HG03108 (cell line): ENCODE data around the gene CYP39A1.

Experiments
- ATAC-seq: cut with Tn5 transposase; IDR thresholded peaks from one replicate; pipeline ENCODE4 v1.9.1; 2021; ENCODE audit warnings: moderate library complexity; ENCODE audit not compliant: unreplicated experiment

The CYP39A1 gene, protein sequence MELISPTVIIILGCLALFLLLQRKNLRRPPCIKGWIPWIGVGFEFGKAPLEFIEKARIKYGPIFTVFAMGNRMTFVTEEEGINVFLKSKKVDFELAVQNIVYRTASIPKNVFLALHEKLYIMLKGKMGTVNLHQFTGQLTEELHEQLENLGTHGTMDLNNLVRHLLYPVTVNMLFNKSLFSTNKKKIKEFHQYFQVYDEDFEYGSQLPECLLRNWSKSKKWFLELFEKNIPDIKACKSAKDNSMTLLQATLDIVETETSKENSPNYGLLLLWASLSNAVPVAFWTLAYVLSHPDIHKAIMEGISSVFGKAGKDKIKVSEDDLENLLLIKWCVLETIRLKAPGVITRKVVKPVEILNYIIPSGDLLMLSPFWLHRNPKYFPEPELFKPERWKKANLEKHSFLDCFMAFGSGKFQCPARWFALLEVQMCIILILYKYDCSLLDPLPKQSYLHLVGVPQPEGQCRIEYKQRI

DNA sequence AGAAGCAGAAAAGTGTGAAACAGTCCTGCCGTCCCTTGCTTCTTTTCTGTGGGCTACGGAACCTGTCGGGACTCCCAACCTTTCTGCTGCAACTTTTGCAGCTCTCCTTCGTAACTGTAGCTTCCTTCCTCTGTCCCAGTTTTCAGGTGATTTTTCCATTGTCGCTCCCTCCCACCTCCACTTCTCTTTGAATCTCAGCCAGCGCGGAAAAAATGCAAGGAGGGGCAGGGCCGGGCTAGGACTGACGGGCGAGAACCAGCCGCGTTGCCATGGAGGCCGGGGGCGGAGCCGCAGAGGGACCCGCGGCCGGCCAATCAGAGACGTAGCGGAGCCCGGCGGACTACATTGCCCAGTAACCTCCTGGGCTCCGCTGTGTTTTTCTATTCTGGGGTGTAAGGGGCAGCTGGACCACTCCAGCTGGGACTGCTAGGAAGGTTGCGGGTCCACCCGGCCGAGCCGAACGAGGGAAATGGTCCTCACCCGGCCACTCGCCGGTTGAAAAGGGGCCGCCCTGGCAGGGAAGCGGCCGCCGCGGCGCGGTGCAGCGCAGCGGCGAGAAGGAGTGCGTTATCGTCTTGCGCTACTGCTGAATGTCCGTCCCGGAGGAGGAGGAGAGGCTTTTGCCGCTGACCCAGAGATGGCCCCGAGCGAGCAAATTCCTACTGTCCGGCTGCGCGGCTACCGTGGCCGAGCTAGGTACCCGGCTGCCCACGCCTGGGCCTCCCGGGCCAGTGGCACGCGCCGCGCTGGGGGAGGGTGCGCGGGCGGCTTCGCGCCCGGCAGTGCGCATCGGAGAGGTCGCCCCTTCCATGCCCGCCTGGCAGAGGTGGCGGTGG is at the start of gene CYP39A1, which contains the start of gene SLC25A27:
TSS of gene CYP39A1 (minus strand) at position 216 of the 836 bp plus-strand sequence. CDS start 236 bp downstream, outside the sequence.
TSS of gene SLC25A27 (plus strand) at position 373 of the 836 bp plus-strand sequence. CDS start at position 591, 218 bp downstream.
- peak; percentile 100 for ATAC-seq

DNA sequence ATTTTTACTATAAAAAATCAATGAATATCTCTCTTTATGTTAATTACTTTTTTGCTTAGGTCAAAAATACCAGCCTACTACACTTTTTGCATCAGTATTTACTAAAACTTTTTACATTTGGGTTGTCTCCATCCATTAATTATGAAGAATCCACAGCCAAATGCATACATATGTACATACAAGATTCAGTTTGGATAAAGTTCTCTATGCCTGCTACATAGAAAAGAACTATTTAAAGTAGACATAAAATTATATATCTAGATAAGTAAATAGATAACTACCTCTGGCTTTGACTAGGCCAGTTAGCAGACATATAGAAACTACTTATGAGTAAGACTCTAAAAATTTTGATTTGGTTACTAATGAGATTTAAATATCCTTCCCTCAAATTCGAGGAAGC is 47.4 kb upstream of the CYP39A1 start:
- no peak for ATAC-seq

DNA sequence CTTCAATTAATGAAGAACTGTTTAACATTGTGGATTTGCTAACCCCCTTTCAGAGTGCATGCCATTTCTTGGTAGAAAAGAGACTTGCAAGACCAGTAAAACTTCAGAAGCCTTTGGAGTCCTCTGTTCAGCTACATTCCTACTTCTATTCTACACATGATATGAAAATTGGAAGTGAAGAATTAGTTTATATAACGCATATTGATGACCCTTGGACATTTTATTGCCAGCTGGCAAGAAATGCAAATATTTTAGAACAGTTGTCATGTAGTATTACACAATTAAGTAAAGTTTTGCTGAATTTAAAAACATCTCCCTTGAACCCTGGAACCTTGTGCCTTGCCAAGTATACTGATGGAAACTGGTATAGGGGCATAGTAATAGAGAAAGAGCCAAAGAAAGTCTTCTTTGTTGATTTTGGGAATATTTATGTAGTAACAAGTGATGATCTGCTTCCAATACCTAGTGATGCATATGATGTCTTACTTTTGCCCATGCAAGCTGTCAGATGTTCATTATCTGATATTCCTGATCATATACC is 38.4 kb upstream of the CYP39A1 start:
- ATAC-seq: no peak

DNA sequence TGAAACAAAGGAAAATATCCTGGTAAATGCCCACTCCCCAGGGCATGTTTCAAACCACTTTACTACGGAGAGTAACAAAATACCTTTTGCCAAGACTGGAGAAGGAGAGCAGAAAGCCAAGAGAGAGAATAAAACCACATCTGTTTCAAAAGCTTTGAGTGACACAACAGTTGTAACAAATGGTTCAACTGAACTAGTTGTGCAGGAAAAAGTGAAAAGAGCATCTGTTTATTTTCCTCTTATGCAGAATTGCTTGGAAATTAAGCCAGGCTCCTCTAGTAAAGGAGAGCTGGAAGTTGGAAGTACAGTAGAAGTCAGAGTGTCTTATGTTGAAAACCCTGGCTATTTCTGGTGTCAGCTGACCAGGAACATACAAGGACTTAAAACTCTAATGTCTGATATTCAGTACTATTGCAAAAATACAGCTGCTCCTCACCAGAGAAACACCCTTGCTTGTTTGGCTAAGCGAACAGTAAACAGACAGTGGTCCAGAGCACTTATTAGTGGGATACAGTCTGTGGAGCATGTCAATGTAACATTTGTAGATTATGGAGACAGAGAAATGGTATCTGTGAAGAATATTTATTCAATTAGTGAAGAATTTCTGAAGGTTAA is 37.6 kb upstream of the CYP39A1 start:
- no peak for ATAC-seq

DNA sequence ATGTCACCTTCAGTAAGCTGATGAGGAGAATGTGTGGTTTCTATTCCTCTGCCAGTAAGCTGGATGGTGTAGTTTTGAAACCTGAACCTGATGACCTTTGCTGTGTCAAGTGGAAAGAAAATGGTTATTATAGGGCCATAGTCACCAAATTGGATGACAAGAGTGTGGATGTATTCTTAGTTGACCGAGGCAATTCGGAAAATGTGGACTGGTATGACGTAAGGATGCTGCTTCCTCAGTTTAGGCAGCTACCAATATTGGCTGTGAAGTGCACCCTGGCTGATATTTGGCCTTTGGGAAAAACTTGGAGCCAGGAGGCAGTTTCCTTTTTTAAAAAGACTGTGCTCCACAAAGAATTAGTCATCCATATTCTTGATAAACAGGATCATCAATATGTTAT is 37.0 kb upstream of the CYP39A1 start:
- no peak for ATAC-seq

DNA sequence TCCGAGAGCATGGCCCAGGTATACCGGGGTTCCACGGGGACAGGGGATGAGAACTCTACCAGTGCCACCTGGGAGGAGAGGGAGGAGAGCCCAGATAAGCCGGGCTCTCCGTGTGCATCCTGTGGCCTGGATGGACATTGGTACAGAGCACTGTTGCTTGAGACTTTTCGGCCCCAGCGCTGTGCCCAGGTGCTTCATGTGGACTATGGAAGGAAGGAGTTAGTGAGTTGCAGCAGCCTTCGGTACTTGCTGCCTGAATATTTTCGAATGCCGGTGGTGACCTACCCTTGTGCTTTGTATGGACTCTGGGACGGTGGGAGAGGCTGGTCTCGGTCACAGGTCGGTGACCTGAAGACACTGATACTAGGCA is 36.3 kb upstream of the CYP39A1 start:
- no peak for ATAC-seq

DNA sequence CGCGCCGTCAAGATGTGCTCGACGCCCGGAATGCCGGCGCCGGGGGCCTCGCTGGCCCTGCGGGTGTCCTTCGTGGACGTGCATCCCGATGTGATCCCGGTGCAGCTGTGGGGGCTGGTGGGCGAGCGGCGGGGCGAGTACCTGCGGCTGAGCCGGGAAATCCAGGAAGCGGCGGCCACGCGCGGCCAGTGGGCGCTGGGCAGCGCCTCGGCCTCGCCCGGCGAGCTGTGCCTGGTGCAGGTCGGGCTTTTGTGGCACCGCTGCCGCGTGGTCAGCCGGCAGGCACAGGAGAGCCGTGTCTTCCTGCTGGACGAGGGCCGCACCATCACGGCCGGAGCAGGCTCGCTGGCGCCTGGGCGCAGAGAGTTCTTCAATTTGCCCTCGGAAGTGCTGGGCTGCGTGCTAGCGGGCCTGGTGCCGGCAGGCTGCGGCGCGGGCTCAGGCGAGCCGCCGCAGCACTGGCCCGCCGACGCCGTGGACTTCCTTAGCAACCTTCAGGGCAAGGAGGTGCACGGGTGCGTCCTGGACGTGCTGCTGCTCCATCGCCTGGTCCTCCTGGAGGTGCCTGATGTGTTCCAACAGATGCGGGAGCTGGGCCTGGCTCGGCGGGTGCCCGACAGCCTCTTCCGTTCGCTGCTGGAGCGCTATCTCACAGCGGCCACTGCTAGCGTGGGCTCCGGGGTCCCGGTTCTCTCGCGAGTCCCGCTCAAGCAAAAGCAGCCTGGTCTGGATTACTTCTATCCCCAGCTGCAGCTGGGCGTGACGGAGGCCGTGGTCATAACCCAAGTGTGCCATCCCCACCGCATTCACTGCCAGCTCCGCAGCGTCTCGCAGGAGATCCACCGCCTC is 35.7 kb upstream of the CYP39A1 start:
- no peak for ATAC-seq

DNA sequence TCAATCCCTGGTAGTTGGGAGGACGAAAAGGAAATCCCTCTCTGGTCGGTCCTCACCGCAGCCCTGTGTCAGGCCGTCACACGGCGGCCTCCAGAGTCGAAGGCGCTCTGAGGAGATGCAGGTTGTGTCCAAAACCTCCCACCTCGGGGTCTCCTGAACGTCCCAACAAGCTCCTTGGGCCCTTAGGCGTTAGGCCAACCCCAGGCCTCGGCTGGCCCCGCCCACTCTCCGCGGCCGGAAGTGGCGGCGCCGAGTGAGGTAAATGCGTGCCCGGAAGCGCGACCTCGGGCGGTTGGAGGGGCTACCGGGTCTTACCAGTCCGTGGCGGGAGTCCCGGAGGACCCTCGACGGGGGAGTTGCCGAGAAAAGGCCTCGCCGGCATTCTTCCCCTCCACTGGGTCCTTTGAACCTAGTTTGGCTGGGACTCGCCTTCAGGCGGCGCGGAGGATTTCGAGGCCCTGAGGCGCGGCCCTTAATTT is 35.0 kb upstream of the CYP39A1 start, which contains the start of gene TDRD6:
TSS of gene TDRD6 (plus strand) at position 267 of the 479 bp plus-strand sequence. CDS start 244 bp downstream, outside the sequence.
- no peak for ATAC-seq

DNA sequence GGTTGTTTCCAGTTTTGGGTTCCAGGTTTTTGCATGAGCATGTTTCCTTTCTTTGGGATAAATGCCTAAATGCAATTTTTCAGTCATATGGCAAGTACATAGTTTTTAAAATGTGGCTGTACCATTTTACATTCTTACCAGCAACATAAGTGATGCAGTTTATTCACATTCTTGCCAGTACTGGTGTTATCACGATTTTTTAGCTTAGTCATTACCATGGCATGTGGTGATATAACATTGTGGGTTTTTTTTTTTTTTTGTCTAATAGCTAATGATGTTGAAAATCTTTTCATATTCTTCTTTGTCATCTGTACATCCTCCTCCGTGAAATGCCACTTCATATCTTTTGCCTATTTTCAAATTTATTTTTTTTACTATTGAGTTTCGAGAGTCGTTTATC is 32.2 kb upstream of the CYP39A1 start:
- no peak for ATAC-seq

DNA sequence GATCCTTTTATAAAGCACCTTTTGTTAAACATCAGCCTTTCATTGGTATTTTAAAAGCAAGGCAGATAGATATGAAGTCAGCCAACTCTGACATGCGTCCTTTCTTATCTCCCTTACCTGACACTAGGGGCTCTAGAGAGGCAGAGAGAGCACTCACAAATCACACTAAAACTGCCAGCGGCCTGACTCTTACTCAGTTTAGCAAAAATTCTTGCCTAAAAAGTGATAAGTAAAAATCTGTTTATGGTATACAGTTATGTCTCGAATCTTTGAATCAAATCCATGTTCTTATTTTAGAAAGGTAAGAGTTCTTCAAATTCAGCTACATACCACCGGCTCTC is 24.7 kb upstream of the CYP39A1 start:
- ATAC-seq: no peak

DNA sequence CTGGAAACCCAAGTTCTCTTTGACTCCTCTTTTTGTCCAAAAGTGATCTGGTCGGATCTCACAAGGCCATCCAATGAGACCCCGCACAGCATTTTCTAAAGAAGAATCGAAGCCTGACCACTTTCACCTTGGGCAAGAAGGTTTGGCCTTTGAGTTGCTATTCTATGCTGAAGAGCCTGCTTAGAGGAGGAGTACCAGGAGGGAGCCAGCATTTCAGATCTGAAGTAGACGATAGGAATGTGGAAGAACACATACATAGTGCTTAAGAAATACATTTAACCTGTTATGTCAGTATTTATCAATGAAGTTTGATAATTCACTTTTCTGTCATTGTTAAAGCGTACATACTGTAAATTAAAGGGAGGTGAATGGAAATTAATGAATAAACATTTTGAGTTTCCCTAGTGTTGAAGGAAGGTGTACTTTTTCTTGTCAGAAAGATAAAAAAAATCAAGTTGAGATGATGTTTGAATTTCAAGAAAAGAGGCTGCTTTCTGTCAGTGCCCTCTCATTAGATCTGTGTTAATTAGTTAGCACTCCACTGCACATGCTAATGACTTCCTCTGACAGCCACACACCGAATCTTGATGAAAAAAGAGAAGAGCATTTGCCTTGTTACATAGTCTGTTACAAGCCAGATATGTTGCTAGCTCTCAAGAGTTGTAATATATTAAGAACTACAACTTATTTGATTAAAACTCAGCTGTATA is 24.1 kb upstream of the CYP39A1 start:
- ATAC-seq: no peak

DNA sequence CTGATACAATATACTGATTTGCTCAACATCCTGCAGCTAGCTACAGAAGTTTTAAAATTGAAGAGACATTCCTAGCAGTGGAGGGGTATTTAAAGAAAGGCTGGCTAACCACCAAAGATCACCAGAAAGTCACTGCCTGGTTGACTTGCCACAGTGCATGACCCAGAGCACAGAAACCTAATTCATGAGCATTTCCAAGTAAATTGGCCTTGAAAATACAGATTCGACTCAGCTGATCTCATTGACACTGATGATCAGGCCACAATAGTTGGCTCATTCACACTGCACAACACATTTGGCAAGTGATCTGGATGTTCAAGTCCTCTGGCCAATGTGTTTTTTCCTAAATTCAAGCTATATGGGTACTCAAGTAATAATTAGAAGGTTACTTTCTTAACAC is 21.8 kb upstream of the CYP39A1 start:
- ATAC-seq: no peak

DNA sequence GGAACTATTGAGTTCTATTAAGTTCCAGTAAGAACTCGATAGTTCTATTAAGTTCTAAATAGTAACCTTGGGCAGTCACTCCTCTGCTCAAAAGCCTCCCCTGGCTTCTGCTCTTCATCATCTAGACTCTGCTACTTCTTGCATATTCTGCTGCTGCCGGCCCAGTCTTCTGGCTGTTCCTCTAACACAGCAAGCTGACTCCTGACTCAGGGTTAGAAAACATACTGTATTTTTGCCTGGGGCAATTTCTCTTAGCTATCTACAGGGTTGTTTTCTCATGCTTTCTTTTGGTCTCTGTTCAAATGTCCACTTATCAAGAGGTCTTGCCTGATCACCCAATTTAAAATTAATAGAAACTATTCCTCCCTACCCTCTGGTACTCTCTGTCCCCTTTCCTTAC is 14.8 kb upstream of the CYP39A1 start:
- ATAC-seq: no peak

DNA sequence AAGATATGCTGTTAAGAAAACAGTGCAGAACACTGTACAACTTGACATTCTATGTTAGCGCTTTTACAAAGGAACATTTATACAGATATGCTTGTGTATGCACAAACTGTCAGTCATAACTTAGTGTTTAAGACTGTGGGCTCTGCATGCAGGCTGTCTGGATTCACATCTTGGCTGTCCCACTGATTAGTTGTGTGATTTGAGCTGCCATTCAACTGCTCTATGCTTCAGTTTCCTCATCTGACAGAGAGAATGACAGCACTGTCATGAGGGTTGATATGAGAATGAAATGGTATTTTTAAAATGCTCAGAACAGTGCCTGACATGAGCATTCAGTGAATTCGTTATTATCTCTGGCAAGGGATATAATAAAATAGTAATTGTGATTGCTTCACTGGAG is 8.9 kb upstream of the CYP39A1 start:
- no peak for ATAC-seq

DNA sequence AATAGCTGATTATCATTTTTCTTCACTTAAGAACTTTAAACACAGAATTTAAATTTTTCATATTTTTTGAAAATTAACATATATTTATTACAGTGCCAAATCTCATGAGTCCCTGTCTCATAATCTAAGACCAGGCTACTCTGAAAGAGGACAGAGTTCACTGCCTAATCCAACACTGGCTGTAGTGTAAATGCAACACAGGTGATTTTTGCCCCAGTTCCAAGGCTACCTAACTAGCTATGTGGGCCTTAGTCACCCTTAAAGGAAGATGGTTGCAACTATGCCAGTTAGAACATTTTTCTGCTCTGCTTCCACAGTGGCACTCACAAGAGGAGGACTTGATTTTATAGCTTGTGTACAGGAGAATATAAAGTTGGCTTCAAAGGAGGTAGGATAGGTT is 5.0 kb upstream of the CYP39A1 start:
- ATAC-seq: no peak

DNA sequence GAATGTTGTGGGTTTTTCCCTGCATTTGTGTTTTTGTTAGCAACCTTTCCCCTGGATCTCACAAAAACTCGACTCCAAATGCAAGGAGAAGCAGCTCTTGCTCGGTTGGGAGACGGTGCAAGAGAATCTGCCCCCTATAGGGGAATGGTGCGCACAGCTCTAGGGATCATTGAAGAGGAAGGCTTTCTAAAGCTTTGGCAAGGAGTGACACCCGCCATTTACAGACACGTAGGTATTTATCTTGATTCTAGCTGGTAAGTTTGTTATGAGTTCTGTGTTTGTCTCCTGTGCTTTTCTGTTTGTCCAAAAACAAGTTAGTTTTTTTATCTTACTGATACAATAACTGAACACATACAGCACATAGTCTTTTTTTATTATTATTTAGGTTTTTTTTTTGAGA is 3.2 kb upstream of the CYP39A1 start:
- no peak for ATAC-seq

DNA sequence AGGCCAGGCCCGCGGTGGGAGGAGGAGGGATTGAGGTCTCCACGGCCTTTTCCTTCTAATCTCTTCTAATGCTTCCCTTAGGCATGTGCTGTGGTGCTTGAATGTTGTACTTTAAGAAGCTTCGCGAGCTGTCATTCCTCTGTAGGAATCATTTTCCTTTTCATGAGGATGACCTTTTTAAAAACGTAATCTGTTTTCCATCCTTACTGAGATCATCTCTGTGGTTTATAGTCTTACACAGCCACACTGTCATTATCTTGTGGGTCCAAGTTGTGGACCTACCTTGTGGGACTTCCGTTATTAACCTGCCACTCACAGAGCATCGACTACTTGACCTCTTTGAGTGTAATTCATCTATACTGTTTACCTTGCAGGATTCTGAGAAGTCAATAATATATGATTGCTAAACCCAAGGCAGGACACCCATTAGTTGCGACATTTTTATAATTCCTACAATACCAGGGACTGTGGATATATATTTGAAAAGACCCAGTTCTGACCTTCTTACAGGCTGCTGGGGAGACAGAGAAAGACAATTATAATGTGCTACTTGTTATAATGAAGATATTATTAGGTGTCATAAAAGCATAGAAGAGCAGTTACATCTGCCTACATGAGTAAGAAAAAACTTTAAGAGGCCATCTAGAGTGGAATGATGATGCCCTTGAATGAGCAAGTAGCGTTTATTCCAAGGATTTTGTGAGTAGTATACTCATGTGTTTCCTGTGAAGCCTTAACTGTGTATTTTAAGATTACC is 999 bp upstream of the CYP39A1 start:
- ATAC-seq: no peak

DNA sequence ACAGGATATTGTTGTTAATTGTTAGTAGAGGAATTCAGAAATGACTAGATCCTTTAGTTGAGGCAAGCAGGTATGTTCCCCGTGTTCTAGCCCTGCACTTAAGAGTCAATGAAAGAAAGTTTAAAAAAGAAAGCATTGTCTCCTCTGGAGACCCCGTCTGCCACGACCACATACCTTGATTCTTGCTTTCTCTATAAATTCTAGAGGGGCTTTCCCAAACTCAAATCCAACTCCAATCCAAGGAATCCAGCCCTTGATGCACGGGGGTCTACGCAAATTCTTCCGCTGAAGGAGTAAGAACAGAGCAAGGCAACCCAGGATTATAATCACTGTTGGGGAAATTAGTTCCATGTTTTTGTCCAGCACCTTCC is 401 bp downstream of the CYP39A1 start:
- ATAC-seq: no peak

DNA sequence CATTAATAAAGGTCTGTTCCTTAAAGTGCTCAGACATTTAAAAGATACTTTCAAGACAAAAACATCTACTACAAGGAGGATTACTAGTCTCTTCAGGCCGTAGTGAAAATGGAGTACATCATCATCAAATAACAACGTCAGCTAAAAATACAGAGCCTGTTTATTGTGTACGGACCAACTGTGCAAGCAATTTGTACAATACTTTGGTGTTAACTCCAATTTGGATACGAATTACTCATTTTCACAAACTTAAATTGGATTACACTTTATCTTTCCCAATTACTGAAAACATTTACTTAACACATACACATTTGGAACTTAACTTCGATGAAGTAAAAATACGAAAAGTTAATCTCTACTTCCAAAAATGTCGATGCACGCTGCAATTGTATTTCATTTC is 802 bp downstream of the CYP39A1 start:
- ATAC-seq: no peak
